Heart right ventricle (tissue), 16 donors: Measurements from ENCODE around the gene ADAMTSL4. TPM values are rescaled to one million over a fixed set of nuclear protein-coding genes. Genes with fewer than 3 reads are reported as not detected.

Experiments used
- ATAC-seq, 8 donors: fragments of 200-7000 bp; cut with Tn5 transposase; one replicate each; pipeline ENCODE4 v1.9.1; 2020; ENCODE audit warnings: mild to moderate bottlenecking in 8 of 8, moderate library complexity in 8 of 8, moderate number of reproducible peaks in 1 of 8
- DNase-seq, 2 donors: peaks; one replicate each; pipeline ENCODE4 v3.0.0-alpha.2; 2020
- H3K27ac ChIP-seq, 10 donors: fragments of 200-600 bp; sonication (generic) in 2 of 10; one replicate each; pipeline versions ENCODE4 v1.5.0 to v1.8.0; 2020 to 2022; ENCODE audit warnings: mild to moderate bottlenecking in 3 of 10
- H3K27me3 ChIP-seq, 7 donors: fragments of 200-600 bp; one replicate each; pipeline ENCODE4 v1.8.0; 2021 to 2022; ENCODE audit warnings: mild to moderate bottlenecking in 2 of 7
- H3K36me3 ChIP-seq, 9 donors: fragments of 200-600 bp; sonication (generic) in 1 of 9; one replicate each; pipeline versions ENCODE4 v1.5.0 to v1.8.0; 2020 to 2022; ENCODE audit warnings: mild to moderate bottlenecking in 2 of 9
- H3K4me1 ChIP-seq, 9 donors: fragments of 200-600 bp; sonication (generic) in 1 of 9; one replicate each; pipeline versions ENCODE4 v1.5.0 to v1.8.0; 2020 to 2022; ENCODE audit warnings: mild to moderate bottlenecking in 4 of 9
- H3K4me3 ChIP-seq, 10 donors: fragments of 200-600 bp; sonication (generic) in 2 of 10; one replicate each; pipeline versions ENCODE4 v1.5.0 to v1.8.0; 2020 to 2022; ENCODE audit warnings: mild to moderate bottlenecking in 7 of 10, moderate library complexity in 2 of 10
- H3K9me3 ChIP-seq, 11 donors: fragments of 200-600 bp in 10 of 11; sonication (generic) in 2 of 11; one replicate each; pipeline versions ENCODE4 v1.5.0 to v1.8.0; 2013 to 2022; ENCODE audit warnings: mild to moderate bottlenecking in 2 of 11, control low read depth in 1 of 11, moderate library complexity in 1 of 11
- CTCF ChIP-seq, 9 donors: fragments of 200-600 bp; sonication (generic) in 2 of 9; IDR thresholded peaks; one replicate each; pipeline versions ENCODE4 v1.5.0 to v1.8.0; 2021 to 2022; ENCODE audit warnings: antibody characterized with exemption in 9 of 9, mild to moderate bottlenecking in 5 of 9, moderate library complexity in 1 of 9
- WGBS, 2 donors: extraction: QIAGEN DNeasy Blood & Tissue Kit; methylation state at CpG; one replicate each; pipeline ENCODE4 v1.1.7; 2013; ENCODE audit warnings: inconsistent platforms in 1 of 2; 5-methylcytosine and 5-hydroxymethylcytosine counted together
- intact Hi-C, 10 donors: fragments of 100-400 bp; cut with DNase I; formaldehyde crosslinking; loops; one replicate each; pipeline versions ENCODE4 v1.11.1 to v1.14.2; 2022
- polyA plus RNA-seq, 2 donors: library from polyadenylated mRNA; stranded (reverse); fragments of 200-250 nt; gene quantifications; one replicate each; pipeline ENCODE4 v1.2.3, GENCODE V29; 2013
- total RNA-seq, 10 donors: library from RNA; stranded (reverse); fragmentation: NEBNext Ultra II Directional in 3 of 10; extraction: Animal tissue kit (Norgen Biotek cat#: 25700) in 3 of 10; gene quantifications; one replicate each; pipeline versions ENCODE4 v1.2.1 to v1.2.4, GENCODE V29; 2021 to 2023
- donor health status: Arrhythmogenic right ventricular cardiomyopathy.
- donor health status: ischemic (EF 13 %, LVEDD 7.1; RV severe dilation, severe dysfunction).
- donor health status: healthy with polysubstance abuse.
- donor health status: DM: no; HTN: yes; CAD: no.
- donor health status: DM: no; HTN: no; CAD: no.
- donor health status: ischemic (EF 25% LVEDD 6.9; RV normal size, moderate dysfunction).
- donor health status: ischemic (EF 25% LVEDD 5.7; RV mildly dilated, moderate dysfunction).
- donor health status: healthy.
- donor health status: DM: yes; HTN: yes; CAD: no.
- donor health status: Ischemic cardiomyopathy.
- donor health status: ischemic (EF 35%, LVEDD 5.7; RV mildly dilated, moderate dysfunction).
- donor health status: nonischemic (EF 11% LVEDD 7.7; RV severe dilation, severe dysfunction).
- donor health status: DM: yes; HTN: yes; CAD: no.
- donor health status: PGD.
- donor health status: ischemic (EF 29% LVEDD 5.4; RV normal size, mild dysfunction).
- donor health status: nonischemic (EF 23%, LVEDD 6.1; RV moderate dilation, normal function).

The ADAMTSL4 gene
- total and polyA plus RNA-seq, 12 donors, result 22.2 to 86.5 (median 44.6) TPM

- no peak for TF ChIP-seq CTCF (IDR thresholded peaks at IDR 0.05)
- peak; percentile 41 to 67 (median 56) for ATAC-seq
- peak overlapping the region in 1 of 10 donors; percentile 26 for H3K4me3 ChIP-seq
- H3K4me1 ChIP-seq, result peaks cover 14 to 59% (median 38%) of the 10 kb centered on the region in 9 donors
- no peaks in the 10 kb centered on the region for H3K9me3 ChIP-seq
- intact Hi-C loops, result loop anchor here in 3 of 10 donors (10.0 kb wide), 2 partner anchors 252 to 262 kb away; partner anchors contain the start of gene CTSK (in 1 of the 3)
- DNase-seq, result peak; percentile 79 to 82
- H3K27me3 ChIP-seq, result no peaks in the 10 kb centered on the region
- peaks cover 0 to 29% (median 0%) of the 10 kb centered on the region in 9 donors for H3K36me3 ChIP-seq
- 41 to 47% methylated on average over 13 of the region's 13 CpGs for WGBS, 2 donors
- peak overlapping the region in 9 of 10 donors; percentile 25 to 94 (median 88) for H3K27ac ChIP-seq
These were observed 3.1 kb downstream of the ADAMTSL4 start for GRCh38 chr1:150552128-150552910.

GRCh38 chr1:150552911-150553289 lies 3.7 kb downstream of the ADAMTSL4 start:
- peak overlapping the region in 9 of 10 donors; percentile 25 to 94 (median 88) for H3K27ac ChIP-seq
- peak overlapping the region in 1 of 10 donors; percentile 26 for H3K4me3 ChIP-seq
- H3K9me3 ChIP-seq, result no peaks in the 10 kb centered on the region
- peaks cover 14 to 57% (median 38%) of the 10 kb centered on the region in 9 donors for H3K4me1 ChIP-seq
- DNase-seq (no peak), ATAC-seq (no peak)
- no peak for TF ChIP-seq CTCF (IDR thresholded peaks at IDR 0.05)
- intact Hi-C loops, result loop anchor here in 3 of 10 donors (10.0 kb wide), 2 partner anchors 252 to 262 kb away; partner anchors contain the start of gene CTSK (in 1 of the 3)
- peaks cover 0 to 35% (median 0%) of the 10 kb centered on the region in 9 donors for H3K36me3 ChIP-seq
- no peaks in the 10 kb centered on the region for H3K27me3 ChIP-seq
- WGBS, 2 donors, result 77 to 79% methylated on average over 12 of the region's 12 CpGs

- H3K4me3 ChIP-seq, result no peak overlapping the region
- no peak for DNase-seq
- peaks cover 0 to 41% (median 0%) of the 10 kb centered on the region in 9 donors for H3K36me3 ChIP-seq
- peak overlapping the region in 2 of 10 donors; percentile 87 to 94 for H3K27ac ChIP-seq
- WGBS, 2 donors, result 87 to 91% methylated on average over 23 of the region's 23 CpGs
- ATAC-seq, result no peak
- TF ChIP-seq CTCF (IDR thresholded peaks at IDR 0.05), result no peak
- intact Hi-C loops, result loop anchor here in 3 of 10 donors (10.0 kb wide), 2 partner anchors 251 to 261 kb away; partner anchors contain the start of gene CTSK (in 1 of the 3)
- H3K27me3 ChIP-seq, result no peaks in the 10 kb centered on the region
- H3K4me1 ChIP-seq, result peaks cover 14 to 56% (median 42%) of the 10 kb centered on the region in 9 donors
- H3K9me3 ChIP-seq, result no peaks in the 10 kb centered on the region
These were observed 4.3 kb downstream of the ADAMTSL4 start for GRCh38 chr1:150553392-150554085.

DNA sequence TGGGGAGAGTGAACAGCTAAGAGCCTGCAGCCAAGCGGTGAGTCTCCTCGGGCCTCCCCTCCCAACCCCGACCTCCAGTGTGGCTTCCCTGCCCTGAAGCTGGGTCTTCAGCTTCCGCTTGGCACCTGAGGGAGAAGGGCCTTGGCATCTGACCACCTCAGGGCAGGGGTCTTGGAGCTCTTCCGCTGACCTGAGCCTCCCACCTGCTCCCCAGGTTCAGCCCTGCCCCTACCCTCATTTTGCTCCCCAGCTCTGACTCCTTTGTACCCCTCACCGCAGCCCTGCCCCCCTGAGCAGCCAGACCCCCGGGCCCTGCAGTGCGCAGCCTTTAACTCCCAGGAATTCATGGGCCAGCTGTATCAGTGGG lies 4.9 kb downstream of the ADAMTSL4 start:
- H3K4me3 ChIP-seq, result no peak overlapping the region
- peaks cover 0 to 46% (median 0%) of the 10 kb centered on the region in 9 donors for H3K36me3 ChIP-seq
- H3K27ac ChIP-seq, result no peak overlapping the region
- DNase-seq (no peak), ATAC-seq (no peak)
- TF ChIP-seq CTCF (IDR thresholded peaks at IDR 0.05), result no peak
- intact Hi-C loops, result loop anchor here in 3 of 10 donors (10.0 kb wide), 2 partner anchors 251 to 261 kb away; partner anchors contain the start of gene CTSK (in 1 of the 3)
- H3K27me3 ChIP-seq, result no peaks in the 10 kb centered on the region
- peaks cover 16 to 59% (median 48%) of the 10 kb centered on the region in 9 donors for H3K4me1 ChIP-seq
- WGBS, 2 donors, result 95% methylated on average over 8 of the region's 8 CpGs
- H3K9me3 ChIP-seq, result no peaks in the 10 kb centered on the region
